ENCODE data around the gene CYTH2. TPM values are rescaled to one million over a fixed set of nuclear protein-coding genes. Genes with fewer than 3 reads are reported as not detected.

CYTH2 gene
- total and polyA plus RNA-seq, 12 donors = 26.3 to 93.5 (median 52.8) TPM

- H3K4me3 ChIP-seq = no peak overlapping the region
- H3K27ac ChIP-seq = no peak overlapping the region
- no peak for DNase-seq
- intact Hi-C loops (cut with DNase I) = no loop called here
- TF ChIP-seq CTCF (IDR thresholded peaks at IDR 0.05) (no peak), POLR2A (IDR thresholded peaks at IDR 0.05) (no peak)
- H3K36me3 ChIP-seq (replicated peaks in 1 of 2) = no peaks in the 10 kb centered on the region
- no peaks in the 10 kb centered on the region for H3K27me3 ChIP-seq
- no peaks in the 10 kb centered on the region for H3K4me1 ChIP-seq (replicated peaks in 1 of 2)
- H3K9me3 ChIP-seq (replicated peaks in 1 of 3) = peaks cover 0 to 12% (median 0%) of the 10 kb centered on the region in 3 donors
- 87 to 94% (median 93%) methylated on average over 5 of the region's 5 CpGs for WGBS, 4 donors
Measured at GRCh38 chr19:48524732-48525131, 55.6 kb downstream of the CYTH2 start.

- Histone ChIP-seq H3K4me1 (replicated peaks in 1 of 2) (no peaks in the 10 kb centered on the region), H3K9me3 (replicated peaks in 1 of 3) (peaks cover 0 to 12% (median 0%) of the 10 kb centered on the region in 3 donors), H3K27me3 (no peaks in the 10 kb centered on the region), H3K4me3 (no peak overlapping the region), H3K27ac (no peak overlapping the region), H3K36me3 (replicated peaks in 1 of 2) (no peaks in the 10 kb centered on the region)
- no peak for DNase-seq
- WGBS, 4 donors = 89 to 97% (median 94%) methylated on average over 4 of the region's 4 CpGs
- intact Hi-C loops (cut with DNase I) = no loop called here
- TF ChIP-seq POLR2A (IDR thresholded peaks at IDR 0.05) (no peak), CTCF (IDR thresholded peaks at IDR 0.05) (no peak)
Measured at GRCh38 chr19:48529156-48529555, 60.0 kb downstream of the CYTH2 start.

- Histone ChIP-seq H3K27ac (no peak overlapping the region), H3K4me1 (replicated peaks in 1 of 2) (no peaks in the 10 kb centered on the region), H3K36me3 (replicated peaks in 1 of 2) (no peaks in the 10 kb centered on the region), H3K4me3 (no peak overlapping the region), H3K9me3 (replicated peaks in 1 of 3) (peaks cover 0 to 12% (median 0%) of the 10 kb centered on the region in 3 donors), H3K27me3 (no peaks in the 10 kb centered on the region)
- no peak for DNase-seq
- WGBS, 4 donors = 65 to 72% (median 67%) methylated on average over 20 of the region's 20 CpGs
- TF ChIP-seq CTCF (IDR thresholded peaks at IDR 0.05) = no peak
- TF ChIP-seq POLR2A (IDR thresholded peaks at IDR 0.05) = no peak
- intact Hi-C loops (cut with DNase I) = no loop called here
Measured at GRCh38 chr19:48530066-48530720, 61.0 kb downstream of the CYTH2 start.

- no peaks in the 10 kb centered on the region for H3K27me3 ChIP-seq
- WGBS, 4 donors = 78 to 86% (median 82%) methylated on average over 6 of the region's 6 CpGs
- no peak overlapping the region for H3K27ac ChIP-seq
- H3K36me3 ChIP-seq (replicated peaks in 1 of 2) = no peaks in the 10 kb centered on the region
- TF ChIP-seq POLR2A (IDR thresholded peaks at IDR 0.05) = no peak
- TF ChIP-seq CTCF (IDR thresholded peaks at IDR 0.05) = no peak
- H3K4me1 ChIP-seq (replicated peaks in 1 of 2) = no peaks in the 10 kb centered on the region
- DNase-seq = no peak
- H3K9me3 ChIP-seq (replicated peaks in 1 of 3) = peaks cover 0 to 12% (median 0%) of the 10 kb centered on the region in 3 donors
- H3K4me3 ChIP-seq = no peak overlapping the region
- intact Hi-C loops (cut with DNase I) = no loop called here
Measured at GRCh38 chr19:48530770-48531169, 61.6 kb downstream of the CYTH2 start.

Other genes with a start within 250 kb of the CYTH2 start
- gene CARD8, start 213.5 kb upstream of the CYTH2 start, total RNA-seq = 10 to 100 TPM; 14.1 to 45.3 (median 32.3) TPM
- gene CARD8, start 213.5 kb upstream of the CYTH2 start, polyA plus RNA-seq = 10 to 100 TPM; 30.0 to 48.3 (median 33.7) TPM
- gene ZNF114, start 199.3 kb upstream of the CYTH2 start, total RNA-seq = 1 to 10 TPM in 1 of 9 donors, under 1 TPM in 7, not detected in 1; 0.18 to 1.4 (median 0.59) TPM
- under 1 TPM; 0.07 to 0.16 (median 0.10) TPM for gene ZNF114, start 199.3 kb upstream of the CYTH2 start, polyA plus RNA-seq
- 100 to 1,000 TPM in 4 of 9 donors, 10 to 100 TPM in 5; 20.6 to 118 (median 97.9) TPM for gene EMP3, start 143.8 kb upstream of the CYTH2 start, total RNA-seq
- 100 to 1,000 TPM in 2 of 3 donors, 10 to 100 TPM in 1; 63.9 to 409 (median 315) TPM for gene EMP3, start 143.8 kb upstream of the CYTH2 start, polyA plus RNA-seq
- 10 to 100 TPM in 6 of 9 donors, 1 to 10 TPM in 3; 3.3 to 26.3 (median 10.9) TPM for gene TMEM143, start 105.4 kb upstream of the CYTH2 start, total RNA-seq
- gene TMEM143, start 105.4 kb upstream of the CYTH2 start, polyA plus RNA-seq = 10 to 100 TPM in 2 of 3 donors, 1 to 10 TPM in 1; 9.6 to 26.5 (median 20.1) TPM
- not detected for gene SYNGR4, start 105.0 kb upstream of the CYTH2 start, total RNA-seq
- under 1 TPM in 1 of 3 donors, not detected in 2; 0.13 TPM for gene SYNGR4, start 105.0 kb upstream of the CYTH2 start, polyA plus RNA-seq
- 100 to 1,000 TPM in 7 of 9 donors, 10 to 100 TPM in 2; 63.4 to 201 (median 161) TPM for gene KDELR1, start 77.8 kb upstream of the CYTH2 start, total RNA-seq
- 100 to 1,000 TPM; 110 to 146 (median 126) TPM for gene KDELR1, start 77.8 kb upstream of the CYTH2 start, polyA plus RNA-seq
- 1 to 10 TPM in 3 of 9 donors, under 1 TPM in 6; 0.12 to 1.8 (median 0.57) TPM for gene GRIN2D, start 75.7 kb upstream of the CYTH2 start, total RNA-seq
- gene GRIN2D, start 75.7 kb upstream of the CYTH2 start, polyA plus RNA-seq = 1 to 10 TPM in 1 of 3 donors, under 1 TPM in 2; 0.11 to 1.0 (median 0.64) TPM
- 10 to 100 TPM in 8 of 9 donors, 1 to 10 TPM in 1; 8.5 to 48.4 (median 27.8) TPM for gene GRWD1, start 23.4 kb upstream of the CYTH2 start, total RNA-seq
- gene GRWD1, start 23.4 kb upstream of the CYTH2 start, polyA plus RNA-seq = 10 to 100 TPM in 1 of 3 donors, 1 to 10 TPM in 2; 6.6 to 15.7 (median 7.5) TPM
- under 1 TPM; 0.09 to 0.83 (median 0.44) TPM for gene KCNJ14, start 13.8 kb upstream of the CYTH2 start, total RNA-seq
- gene KCNJ14, start 13.8 kb upstream of the CYTH2 start, polyA plus RNA-seq = under 1 TPM; 0.16 to 0.56 (median 0.34) TPM
- gene LMTK3, start 42.5 kb downstream of the CYTH2 start, total RNA-seq = 1 to 10 TPM in 7 of 9 donors, under 1 TPM in 2; 0.06 to 4.4 (median 2.2) TPM
- gene LMTK3, start 42.5 kb downstream of the CYTH2 start, polyA plus RNA-seq = 10 to 100 TPM in 1 of 3 donors, 1 to 10 TPM in 1, under 1 TPM in 1; 0.57 to 15.1 (median 2.3) TPM
- gene SULT2B1, start 82.8 kb downstream of the CYTH2 start, total RNA-seq = 1 to 10 TPM in 2 of 9 donors, under 1 TPM in 4, not detected in 3; 0.22 to 1.4 (median 0.49) TPM
- gene SULT2B1, start 82.8 kb downstream of the CYTH2 start, polyA plus RNA-seq = under 1 TPM; 0.24 to 0.88 (median 0.72) TPM
- gene SPACA4, start 137.4 kb downstream of the CYTH2 start, total RNA-seq = not detected
- not detected for gene SPACA4, start 137.4 kb downstream of the CYTH2 start, polyA plus RNA-seq
- gene FAM83E, start 145.7 kb downstream of the CYTH2 start, total RNA-seq = under 1 TPM in 2 of 9 donors, not detected in 7; 0.17 to 0.75 TPM
- gene FAM83E, start 145.7 kb downstream of the CYTH2 start, polyA plus RNA-seq = 1 to 10 TPM in 1 of 3 donors, under 1 TPM in 1, not detected in 1; 0.24 to 1.6 TPM
- 1,000 to 10,000 TPM; 1,183 to 3,315 (median 1,689) TPM for gene RPL18, start 149.8 kb downstream of the CYTH2 start, total RNA-seq
- gene RPL18, start 149.8 kb downstream of the CYTH2 start, polyA plus RNA-seq = 1,000 to 10,000 TPM in 2 of 3 donors, 100 to 1,000 TPM in 1; 575 to 5,137 (median 3,671) TPM
- 10 to 100 TPM; 11.7 to 27.9 (median 17.9) TPM for gene SPHK2, start 150.1 kb downstream of the CYTH2 start, total RNA-seq
- gene SPHK2, start 150.1 kb downstream of the CYTH2 start, polyA plus RNA-seq = 10 to 100 TPM in 2 of 3 donors, 1 to 10 TPM in 1; 4.3 to 29.9 (median 12.6) TPM
- 10 to 100 TPM; 24.3 to 78.3 (median 49.2) TPM for gene DBP, start 168.0 kb downstream of the CYTH2 start, total RNA-seq
- gene DBP, start 168.0 kb downstream of the CYTH2 start, polyA plus RNA-seq = 10 to 100 TPM; 11.5 to 80.6 (median 57.9) TPM
- gene CA11, start 176.8 kb downstream of the CYTH2 start, total RNA-seq = 10 to 100 TPM in 8 of 9 donors, 1 to 10 TPM in 1; 6.0 to 44.2 (median 21.7) TPM
- 100 to 1,000 TPM in 1 of 3 donors, 10 to 100 TPM in 2; 17.7 to 125 (median 50.4) TPM for gene CA11, start 176.8 kb downstream of the CYTH2 start, polyA plus RNA-seq
- 1 to 10 TPM in 1 of 9 donors, under 1 TPM in 5, not detected in 3; 0.11 to 2.4 (median 0.42) TPM for gene NTN5, start 203.6 kb downstream of the CYTH2 start, total RNA-seq
- gene NTN5, start 203.6 kb downstream of the CYTH2 start, polyA plus RNA-seq = 1 to 10 TPM in 2 of 3 donors, under 1 TPM in 1; 0.11 to 2.4 (median 1.1) TPM
- gene FUT2, start 226.6 kb downstream of the CYTH2 start, total RNA-seq = not detected
- under 1 TPM in 2 of 3 donors, not detected in 1; 0.03 to 0.24 TPM for gene FUT2, start 226.6 kb downstream of the CYTH2 start, polyA plus RNA-seq